T-helper 1 cell treated with Interleukin-12 subunit alpha and Interleukin-12 subunit beta and Interleukin-4 antibody, amounts not matched to agents 30 μg/mL and 1 μg/mL, for 36 hours (primary cell): Measurements from ENCODE around the gene ARHGEF10L.

Experiments
- H3K27ac Mint-ChIP-seq: one replicate; pipeline ENCODE4 v1.8.0; 2021; ENCODE audit warnings: mild to moderate bottlenecking, mixed read lengths
- H3K27me3 Mint-ChIP-seq: one replicate; pipeline ENCODE4 v1.8.0; 2021; ENCODE audit warnings: low read depth, mixed read lengths
- H3K36me3 Mint-ChIP-seq: one replicate; pipeline ENCODE4 v1.8.0; 2021; ENCODE audit warnings: low read depth, mixed read lengths
- H3K4me1 Mint-ChIP-seq: one replicate; pipeline ENCODE4 v1.8.0; 2021; ENCODE audit warnings: low read depth, mixed read lengths
- H3K4me3 Mint-ChIP-seq: one replicate; pipeline ENCODE4 v1.8.0; 2021; ENCODE audit warnings: mild to moderate bottlenecking, moderate library complexity, mixed read lengths
- H3K9me3 Mint-ChIP-seq: one replicate; pipeline ENCODE4 v1.8.0; 2021; ENCODE audit warnings: mixed read lengths

ARHGEF10L gene

GRCh38 chr1:17513131-17513530 is 26.4 kb upstream of the ARHGEF10L start:
- Mint-ChIP-seq H3K4me3 (no peak overlapping the region), H3K27ac (no peak overlapping the region), H3K9me3 (no peaks in the 10 kb centered on the region), H3K27me3 (peaks cover 3% of the 10 kb centered on the region), H3K4me1 (no peaks in the 10 kb centered on the region), H3K36me3 (no peaks in the 10 kb centered on the region)

DNA sequence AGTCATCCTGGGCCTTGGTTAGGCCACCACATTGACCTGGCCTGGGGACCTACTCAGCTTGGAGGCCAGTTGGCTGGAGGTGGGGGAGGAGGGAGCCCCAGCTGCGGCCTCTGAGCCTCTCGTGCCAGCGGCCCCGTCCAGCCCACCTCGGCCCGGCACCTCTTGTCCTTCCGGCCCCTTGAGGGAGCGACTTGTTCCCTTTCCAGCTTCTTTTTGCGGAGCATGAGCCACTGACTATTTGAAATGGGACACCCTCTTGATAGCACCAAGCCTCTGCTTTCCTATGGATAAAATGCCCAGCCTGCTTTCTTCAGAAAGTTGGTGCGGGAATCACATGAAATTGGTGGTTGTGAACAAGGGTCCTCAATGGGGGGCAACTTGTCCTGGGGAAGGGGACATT is 24.7 kb upstream of the ARHGEF10L start:
- Mint-ChIP-seq H3K36me3 (no peaks in the 10 kb centered on the region), H3K27ac (no peak overlapping the region), H3K9me3 (no peaks in the 10 kb centered on the region), H3K4me1 (no peaks in the 10 kb centered on the region), H3K27me3 (peaks cover 3% of the 10 kb centered on the region), H3K4me3 (no peak overlapping the region)

GRCh38 chr1:17515902-17516301 is 23.6 kb upstream of the ARHGEF10L start:
- H3K4me1 Mint-ChIP-seq, result no peaks in the 10 kb centered on the region
- H3K27me3 Mint-ChIP-seq, result peaks cover 3% of the 10 kb centered on the region
- no peaks in the 10 kb centered on the region for H3K36me3 Mint-ChIP-seq
- no peak overlapping the region for H3K4me3 Mint-ChIP-seq
- no peak overlapping the region for H3K27ac Mint-ChIP-seq
- no peaks in the 10 kb centered on the region for H3K9me3 Mint-ChIP-seq

GRCh38 chr1:17516303-17517214 is 22.9 kb upstream of the ARHGEF10L start:
- peaks cover 3% of the 10 kb centered on the region for H3K27me3 Mint-ChIP-seq

DNA sequence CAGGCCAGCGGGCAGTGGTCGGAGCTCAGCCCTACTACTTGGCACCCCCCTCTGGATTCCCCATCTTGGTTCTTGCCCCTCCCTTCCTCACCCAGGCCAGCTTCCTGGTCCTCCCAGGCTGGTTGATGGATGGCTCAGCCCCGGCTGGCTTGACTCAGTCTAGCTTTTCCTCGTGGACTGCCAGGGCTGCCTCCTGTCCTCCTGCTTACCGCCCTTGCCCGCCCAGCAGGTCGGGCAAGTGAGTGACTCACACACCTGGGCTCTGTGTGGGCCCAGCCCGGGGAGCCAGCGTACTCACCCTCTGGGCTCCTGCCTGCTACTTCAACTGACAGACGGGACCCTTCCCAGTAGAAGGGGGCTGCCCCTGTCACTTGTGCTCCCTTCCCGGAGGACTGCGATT is 19.5 kb upstream of the ARHGEF10L start:
- H3K27ac Mint-ChIP-seq, result no peak overlapping the region
- no peaks in the 10 kb centered on the region for H3K4me1 Mint-ChIP-seq
- peaks cover under 1% of the 10 kb centered on the region for H3K27me3 Mint-ChIP-seq
- no peaks in the 10 kb centered on the region for H3K9me3 Mint-ChIP-seq
- no peak overlapping the region for H3K4me3 Mint-ChIP-seq
- H3K36me3 Mint-ChIP-seq, result no peaks in the 10 kb centered on the region

More at GRCh38 chr1:17516303-17517214, 22.9 kb upstream of the ARHGEF10L start:
- no peak overlapping the region for H3K27ac Mint-ChIP-seq
- no peaks in the 10 kb centered on the region for H3K9me3 Mint-ChIP-seq
- no peak overlapping the region for H3K4me3 Mint-ChIP-seq
- no peaks in the 10 kb centered on the region for H3K36me3 Mint-ChIP-seq
- H3K4me1 Mint-ChIP-seq, result no peaks in the 10 kb centered on the region

GRCh38 chr1:17520473-17521319 is 18.8 kb upstream of the ARHGEF10L start:
- no peak overlapping the region for H3K4me3 Mint-ChIP-seq
- no peaks in the 10 kb centered on the region for H3K9me3 Mint-ChIP-seq
- H3K36me3 Mint-ChIP-seq, result no peaks in the 10 kb centered on the region
- H3K27me3 Mint-ChIP-seq, result no peaks in the 10 kb centered on the region
- no peak overlapping the region for H3K27ac Mint-ChIP-seq
- no peaks in the 10 kb centered on the region for H3K4me1 Mint-ChIP-seq

DNA sequence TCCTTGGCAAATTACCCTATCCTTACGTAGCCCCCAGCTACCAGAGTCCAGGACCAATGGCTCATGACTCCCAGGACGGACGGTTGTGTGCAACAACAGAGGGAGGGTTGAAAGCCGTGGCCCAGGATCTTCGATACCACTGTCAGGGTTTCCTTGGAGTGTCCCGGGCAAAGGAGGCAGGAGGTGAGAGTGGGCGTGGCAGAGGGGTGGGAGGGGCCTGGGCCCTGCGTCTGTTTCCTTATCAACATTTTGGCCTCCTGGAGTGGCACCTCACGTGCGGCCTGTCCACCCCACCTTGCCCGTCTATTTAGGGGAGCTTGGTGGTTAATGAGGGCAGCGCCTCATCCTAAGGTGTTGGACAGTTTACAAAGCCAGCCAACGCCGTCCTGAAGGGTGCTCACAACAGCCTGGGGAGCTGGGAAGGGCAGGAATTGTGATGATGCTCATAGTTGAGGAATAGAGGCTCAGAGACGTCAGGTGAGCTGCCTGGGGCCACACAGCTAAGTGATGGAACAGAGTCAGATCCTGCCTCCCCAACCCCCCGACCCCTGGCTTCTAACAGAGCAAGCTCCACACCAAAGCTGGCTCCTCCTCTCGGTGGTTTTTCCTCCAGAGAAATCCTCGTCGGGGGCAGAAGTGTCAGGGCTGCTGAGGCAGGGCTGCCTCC is 17.4 kb upstream of the ARHGEF10L start:
- H3K27ac Mint-ChIP-seq, result no peak overlapping the region
- H3K4me3 Mint-ChIP-seq, result no peak overlapping the region
- H3K9me3 Mint-ChIP-seq, result no peaks in the 10 kb centered on the region
- H3K4me1 Mint-ChIP-seq, result no peaks in the 10 kb centered on the region
- H3K36me3 Mint-ChIP-seq, result no peaks in the 10 kb centered on the region
- no peaks in the 10 kb centered on the region for H3K27me3 Mint-ChIP-seq

DNA sequence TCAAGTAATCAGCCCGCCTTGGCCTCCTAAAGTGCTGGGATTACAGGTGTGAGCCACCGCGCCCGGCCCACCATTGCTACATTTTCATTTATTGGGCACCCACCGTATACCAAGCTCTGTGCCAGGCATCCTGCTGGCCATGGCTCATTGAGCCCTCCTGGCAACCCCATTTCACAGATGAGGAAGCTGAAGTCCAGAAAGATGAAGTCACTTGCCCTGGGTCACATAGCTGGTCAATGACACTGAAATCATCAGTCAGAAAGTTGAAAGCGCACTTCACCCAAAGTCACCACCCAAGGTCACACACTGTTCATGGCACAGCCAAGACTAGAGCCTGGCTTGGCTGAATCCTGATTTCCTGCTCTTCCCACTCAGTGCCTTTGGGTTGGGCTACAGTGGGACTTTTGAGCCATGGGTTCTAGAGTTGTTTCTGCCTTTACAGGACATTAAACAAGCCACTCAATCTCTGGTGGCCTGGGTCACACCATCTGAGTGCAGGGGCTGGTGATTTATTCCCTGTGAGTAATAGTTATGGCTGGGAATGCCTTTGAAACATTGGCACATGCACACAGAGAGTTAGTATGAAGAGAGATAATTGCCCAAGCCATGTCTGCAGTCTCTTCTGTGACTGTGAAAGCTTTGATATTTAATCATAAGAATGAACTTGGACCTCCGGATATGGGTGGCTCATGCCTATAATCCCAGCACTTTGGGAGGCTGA is 16.0 kb upstream of the ARHGEF10L start:
- Mint-ChIP-seq H3K27ac (no peak overlapping the region), H3K4me1 (no peaks in the 10 kb centered on the region), H3K9me3 (no peaks in the 10 kb centered on the region), H3K27me3 (no peaks in the 10 kb centered on the region), H3K4me3 (no peak overlapping the region), H3K36me3 (no peaks in the 10 kb centered on the region)

GRCh38 chr1:17524645-17525044 is 14.9 kb upstream of the ARHGEF10L start:
- Mint-ChIP-seq H3K27me3 (no peaks in the 10 kb centered on the region), H3K9me3 (no peaks in the 10 kb centered on the region), H3K36me3 (no peaks in the 10 kb centered on the region)

GRCh38 chr1:17525996-17526686 is 13.4 kb upstream of the ARHGEF10L start:
- Mint-ChIP-seq H3K27ac (no peak overlapping the region), H3K36me3 (no peaks in the 10 kb centered on the region), H3K27me3 (no peaks in the 10 kb centered on the region)

More at GRCh38 chr1:17524645-17525044, 14.9 kb upstream of the ARHGEF10L start:
- Mint-ChIP-seq H3K4me3 (no peak overlapping the region), H3K27ac (no peak overlapping the region), H3K4me1 (no peaks in the 10 kb centered on the region)

GRCh38 chr1:17527036-17527914 is 12.2 kb upstream of the ARHGEF10L start:
- Mint-ChIP-seq H3K27ac (no peak overlapping the region), H3K9me3 (no peaks in the 10 kb centered on the region), H3K4me3 (no peak overlapping the region), H3K4me1 (no peaks in the 10 kb centered on the region), H3K27me3 (no peaks in the 10 kb centered on the region), H3K36me3 (no peaks in the 10 kb centered on the region)

More at GRCh38 chr1:17525996-17526686, 13.4 kb upstream of the ARHGEF10L start:
- Mint-ChIP-seq H3K9me3 (no peaks in the 10 kb centered on the region), H3K4me1 (no peaks in the 10 kb centered on the region), H3K4me3 (no peak overlapping the region)

DNA sequence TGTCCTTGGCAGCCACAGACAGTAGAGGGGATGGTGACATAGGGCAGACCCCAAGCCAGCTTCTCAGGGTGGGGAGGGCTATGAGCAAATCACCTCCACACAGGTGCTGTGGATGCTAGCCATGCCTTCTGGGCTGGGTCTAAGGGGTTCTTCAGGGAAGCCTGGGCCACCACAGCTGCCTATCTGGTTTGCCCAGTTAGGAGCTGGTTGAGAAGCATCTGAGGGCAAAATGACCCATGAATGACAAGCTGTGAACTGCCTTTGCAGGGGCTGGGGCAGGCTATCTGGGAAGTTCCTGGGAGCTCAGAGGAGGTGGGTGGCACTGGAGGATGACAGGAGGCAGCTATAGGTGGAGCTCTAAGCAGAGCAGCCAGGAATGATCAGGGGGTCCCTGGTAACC is 10.1 kb upstream of the ARHGEF10L start:
- H3K9me3 Mint-ChIP-seq, result no peaks in the 10 kb centered on the region
- H3K4me3 Mint-ChIP-seq, result no peak overlapping the region
- H3K4me1 Mint-ChIP-seq, result no peaks in the 10 kb centered on the region

DNA sequence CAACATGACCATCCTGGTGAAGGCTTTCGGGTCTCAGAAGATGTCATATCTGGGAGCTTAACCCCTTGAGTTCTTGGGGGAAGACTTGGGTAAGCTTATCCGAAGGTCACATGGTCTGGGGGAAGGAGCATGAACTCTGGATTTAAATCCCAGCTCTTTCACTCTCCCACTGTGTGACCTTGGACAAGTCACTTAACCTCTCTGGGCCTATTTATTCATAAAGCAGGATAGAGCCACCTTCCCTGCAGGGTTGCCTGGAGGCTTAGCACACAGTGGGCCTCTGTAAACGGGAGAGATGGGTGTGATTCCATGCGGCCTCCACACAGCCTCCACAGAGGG is 8.2 kb upstream of the ARHGEF10L start:
- H3K27ac Mint-ChIP-seq, result no peak overlapping the region
- peaks cover 2% of the 10 kb centered on the region for H3K27me3 Mint-ChIP-seq
- H3K4me1 Mint-ChIP-seq, result no peaks in the 10 kb centered on the region
- H3K4me3 Mint-ChIP-seq, result no peak overlapping the region
- no peaks in the 10 kb centered on the region for H3K9me3 Mint-ChIP-seq
- H3K36me3 Mint-ChIP-seq, result no peaks in the 10 kb centered on the region

More for the DNA sequence above, 10.1 kb upstream of the ARHGEF10L start:
- Mint-ChIP-seq H3K27ac (no peak overlapping the region), H3K27me3 (no peaks in the 10 kb centered on the region), H3K36me3 (no peaks in the 10 kb centered on the region)
